Tongue (tissue), 2 donors: ENCODE results near the gene BCL2L14. TPM values are rescaled to one million over a fixed set of nuclear protein-coding genes. Genes with fewer than 3 reads are reported as not detected.

Source experiments
- DNase-seq: peaks from one replicate; pipeline ENCODE4 v3.0.0-alpha.2; 2015
- total RNA-seq: library from RNA; depleted of rRNA; stranded (reverse); fragments of >200 nt; gene quantifications from one replicate; pipeline ENCODE4 v1.2.3, GENCODE V29; 2014

Gene BCL2L14
- total RNA-seq, 1 donor from 2014 or later, result not detected

- DNase-seq, result no peak
These were observed 13.8 kb upstream of the BCL2L14 start for GRCh38 chr12:12056951-12057350.

- DNase-seq, result no peak
These were observed 6.1 kb upstream of the BCL2L14 start for GRCh38 chr12:12064596-12064995.

- no peak for DNase-seq
These were observed 2.0 kb upstream of the BCL2L14 start for GRCh38 chr12:12068751-12069150.

DNA sequence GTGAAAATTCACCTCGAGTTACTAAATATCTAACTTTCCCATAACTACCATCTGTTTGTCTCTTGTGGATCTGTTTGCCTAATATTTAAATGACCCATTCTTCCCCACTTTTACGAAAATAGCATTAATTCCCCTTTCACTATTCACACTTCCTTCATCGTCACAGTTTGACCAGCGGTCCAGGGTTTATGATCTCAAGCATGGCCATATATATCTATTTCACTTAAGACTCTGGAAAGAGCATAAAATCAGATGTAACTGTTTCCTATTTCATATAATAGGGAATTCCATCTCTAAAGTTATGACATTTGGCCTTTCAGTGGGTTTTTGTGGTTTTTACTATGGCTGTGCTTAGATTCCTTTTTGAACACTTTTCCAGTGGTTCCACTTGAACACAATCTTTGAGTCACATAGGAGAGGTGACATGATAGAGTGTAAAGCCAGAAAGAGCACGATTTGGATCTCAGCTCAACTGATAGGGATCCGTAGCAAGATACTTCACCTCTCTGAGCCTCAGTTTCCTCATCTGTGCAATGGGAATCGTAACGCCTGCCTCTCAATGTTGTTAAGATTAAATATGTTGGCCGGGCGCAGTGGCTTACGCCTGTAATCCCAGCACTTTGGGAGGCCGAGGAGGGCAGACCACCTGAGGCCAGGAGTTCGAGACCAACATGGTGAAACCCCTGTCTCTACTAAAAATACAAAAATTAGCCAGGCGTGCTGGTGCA lies 754 bp upstream of the BCL2L14 start:
- no peak for DNase-seq

DNA sequence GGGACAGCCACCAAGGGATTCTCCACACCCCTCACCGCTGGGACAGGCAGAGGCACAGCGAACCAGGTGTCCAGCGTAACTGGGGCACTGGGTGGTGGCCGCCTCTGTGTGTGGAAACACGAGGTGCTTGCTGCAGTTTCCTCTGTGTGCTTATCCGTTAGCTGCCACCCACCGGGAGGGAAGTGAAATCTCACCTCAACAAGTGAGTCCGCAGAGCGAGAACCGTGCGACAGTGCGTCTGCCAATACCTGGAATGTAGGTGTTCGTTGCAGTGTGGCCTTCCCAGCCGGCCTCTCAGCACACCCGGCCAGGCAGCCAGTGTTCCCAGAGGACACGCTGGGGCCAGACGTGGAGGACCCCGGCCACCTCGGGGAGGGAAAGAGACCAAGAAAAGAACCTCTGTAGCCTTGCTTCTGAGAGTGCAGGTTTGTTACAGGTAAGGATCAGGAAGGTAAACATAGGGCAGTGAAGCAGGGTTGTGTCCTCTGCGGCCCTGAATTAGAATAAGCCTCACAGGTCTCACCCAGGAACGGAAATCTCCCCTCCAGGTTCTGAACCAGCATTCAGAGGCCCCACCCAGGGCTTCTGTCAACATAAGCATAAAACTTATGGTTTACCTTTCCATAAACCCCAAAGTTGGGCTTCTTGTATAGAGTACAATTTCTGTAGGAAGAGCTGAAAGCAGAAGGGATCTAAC lies 1.5 kb downstream of the BCL2L14 start:
- no peak for DNase-seq

GRCh38 chr12:12079291-12079690 lies 8.6 kb downstream of the BCL2L14 start:
- DNase-seq, result no peak

GRCh38 chr12:12081836-12082497 lies 11.2 kb downstream of the BCL2L14 start:
- DNase-seq, result no peak

GRCh38 chr12:12083688-12084087 lies 12.9 kb downstream of the BCL2L14 start:
- DNase-seq, result no peak

DNA sequence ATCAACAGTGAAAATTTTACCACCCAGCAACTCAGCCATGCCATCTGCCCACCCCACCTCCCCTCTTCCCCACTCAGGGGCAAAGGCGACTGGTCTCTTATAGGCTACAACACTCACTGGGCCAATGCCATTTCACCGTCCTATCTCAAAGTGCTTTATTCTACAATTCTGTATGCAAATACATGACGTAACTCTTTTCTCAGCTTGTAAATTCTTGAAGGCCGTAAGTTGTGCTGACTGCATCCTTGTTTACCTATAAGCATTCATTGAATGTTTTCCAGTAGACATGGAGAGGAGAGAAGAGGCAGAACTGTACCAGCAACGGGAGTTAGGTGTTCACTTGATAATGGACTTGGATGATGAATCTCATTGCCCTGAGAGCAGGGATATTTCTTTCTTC lies 15.6 kb downstream of the BCL2L14 start:
- no peak for DNase-seq

GRCh38 chr12:12086973-12087692 lies 16.4 kb downstream of the BCL2L14 start:
- no peak for DNase-seq

GRCh38 chr12:12087693-12088034 lies 16.9 kb downstream of the BCL2L14 start:
- DNase-seq, result no peak

GRCh38 chr12:12088147-12088546 lies 17.4 kb downstream of the BCL2L14 start:
- DNase-seq, result no peak

GRCh38 chr12:12088761-12089160 lies 18.0 kb downstream of the BCL2L14 start:
- no peak for DNase-seq

- DNase-seq, result no peak
These were observed 20.3 kb downstream of the BCL2L14 start for GRCh38 chr12:12091071-12091470.

DNA sequence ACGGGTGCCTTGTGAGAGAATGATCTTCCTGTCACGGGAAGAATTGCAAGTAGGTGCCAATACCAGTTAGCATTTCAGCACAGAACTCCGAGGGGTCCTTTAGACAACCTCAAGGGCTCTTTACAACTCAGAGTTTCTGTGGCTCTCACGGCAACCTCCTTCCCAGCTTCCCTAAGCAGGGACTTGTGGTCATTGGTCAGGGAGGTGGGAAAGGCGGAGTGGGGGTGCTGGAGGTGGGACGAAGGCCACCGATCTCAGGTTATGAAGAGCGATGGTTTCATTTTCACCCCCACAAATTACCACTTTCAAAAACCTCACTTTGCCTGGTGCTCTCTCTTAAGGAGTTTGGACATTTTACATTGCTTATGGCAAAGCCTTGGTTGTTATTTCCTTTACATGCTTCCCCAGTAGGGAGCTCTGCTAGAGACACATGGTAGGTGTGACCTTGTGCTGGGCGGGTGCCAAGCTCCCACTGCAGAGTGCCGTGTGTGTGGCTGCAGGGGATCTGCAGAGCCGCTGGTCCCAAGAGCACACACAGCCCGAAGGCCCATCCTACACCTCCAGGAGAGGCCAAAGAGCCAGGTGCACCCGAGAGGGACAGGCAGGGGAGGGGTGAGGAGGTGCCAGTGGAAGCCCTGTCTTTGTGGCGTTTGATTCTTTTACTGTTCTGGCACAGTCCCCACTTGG lies 21.4 kb downstream of the BCL2L14 start:
- DNase-seq, result no peak

DNA sequence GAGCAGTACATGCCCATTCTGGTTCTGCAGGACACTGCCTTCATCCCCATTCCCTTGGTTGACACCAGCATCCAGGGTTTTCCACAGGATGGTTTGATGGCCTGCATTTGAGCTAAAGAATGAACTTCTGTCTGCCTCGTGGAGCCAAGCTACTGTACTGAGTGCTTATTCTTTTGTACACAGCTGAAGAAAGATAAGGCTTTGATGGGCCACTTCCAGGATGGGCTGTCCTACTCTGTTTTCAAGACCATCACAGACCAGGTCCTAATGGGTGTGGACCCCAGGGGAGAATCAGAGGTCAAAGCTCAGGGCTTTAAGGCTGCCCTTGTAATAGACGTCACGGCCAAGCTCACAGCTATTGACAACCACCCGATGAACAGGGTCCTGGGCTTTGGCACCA lies 23.7 kb downstream of the BCL2L14 start:
- DNase-seq, result no peak

- DNase-seq, result no peak
These were observed 24.3 kb downstream of the BCL2L14 start for GRCh38 chr12:12095021-12095420.

DNA sequence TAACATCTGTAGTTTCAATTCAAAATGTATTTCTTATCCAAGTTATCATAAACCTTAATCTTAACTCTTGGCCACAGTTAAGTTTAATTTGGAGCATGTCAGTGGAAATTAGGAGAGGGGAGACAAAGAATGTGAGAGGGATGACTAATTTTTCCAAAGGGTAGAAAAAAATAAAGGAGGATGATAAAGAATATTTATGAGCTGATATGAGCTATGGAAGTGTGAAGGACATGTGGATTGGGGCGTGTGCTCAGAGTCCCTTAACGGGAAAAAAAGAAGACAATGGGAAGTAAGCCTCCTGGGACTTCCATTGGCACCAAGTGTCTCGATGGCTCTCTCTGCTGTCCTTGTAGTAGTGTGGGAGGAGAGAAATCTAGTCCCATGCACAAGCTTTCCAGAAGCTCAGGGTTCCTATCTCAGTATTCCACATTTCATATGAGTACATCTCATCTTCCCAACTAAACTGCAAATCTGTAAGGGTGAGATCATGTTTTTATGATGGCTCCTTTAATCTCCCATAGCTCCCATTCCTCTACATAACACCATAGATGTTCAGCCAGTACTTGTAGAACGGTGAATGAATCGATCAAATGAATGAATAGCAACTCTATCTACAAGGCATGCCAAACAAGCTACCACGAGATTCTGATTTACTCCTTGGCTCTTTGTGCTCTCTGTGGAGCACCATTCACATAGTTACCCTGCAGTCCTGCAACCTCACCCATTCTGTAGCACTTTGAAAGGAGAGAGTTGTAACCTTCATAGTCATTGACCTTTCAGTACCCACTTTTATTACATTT lies 27.4 kb downstream of the BCL2L14 start:
- DNase-seq, result no peak

GRCh38 chr12:12098691-12099015 lies 27.9 kb downstream of the BCL2L14 start:
- DNase-seq, result no peak

DNA sequence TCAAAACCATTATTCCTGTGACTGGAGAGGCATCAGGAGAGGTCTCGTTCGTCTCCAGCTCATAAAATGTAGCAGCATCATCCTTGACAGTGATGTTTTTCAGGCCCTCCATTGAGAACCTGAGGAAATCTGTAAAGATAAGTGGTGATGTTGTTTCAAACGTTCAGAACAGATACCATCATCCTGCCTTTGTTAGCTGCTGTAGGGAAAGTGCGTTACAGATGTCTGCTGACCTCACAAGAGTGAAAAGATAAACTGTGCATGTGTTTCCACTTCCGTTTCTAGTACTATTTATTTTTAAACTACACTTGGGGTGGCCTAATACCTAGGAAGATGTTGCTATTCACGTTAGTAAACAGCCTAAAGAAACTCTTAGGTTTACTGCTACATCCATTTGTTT lies 28.4 kb downstream of the BCL2L14 start:
- DNase-seq, result no peak

- DNase-seq, result no peak
These were observed 36.9 kb downstream of the BCL2L14 start for GRCh38 chr12:12107678-12108077.
